ENCODE results near the gene MAPK1. TPM values are rescaled to one million over a fixed set of nuclear protein-coding genes. Genes with fewer than 3 reads are reported as not detected.

Gene MAPK1
- total RNA-seq, 1 experiment from 2014 or later = 87.4 TPM

GRCh38 chr22:21842946-21843345 is 24.5 kb downstream of the MAPK1 start:
- TF ChIP-seq CREM (CRISPR knock-in tag; IDR thresholded peaks at IDR 0.05) = no peak
- no peak for TF ChIP-seq KAT7 (CRISPR knock-in tag; IDR thresholded peaks at IDR 0.05; ENCODE audit: borderline replicate concordance)
- TF ChIP-seq ZNF423 (CRISPR knock-in tag; IDR thresholded peaks at IDR 0.05) = no peak
- TF ChIP-seq ATF2 (CRISPR knock-in tag; IDR thresholded peaks at IDR 0.05; ENCODE audit: borderline replicate concordance, low read depth) = no peak
- Mint-ChIP-seq H3K27ac (peak overlapping the region; percentile 6; the same call in 1 of the 2 replicates), H3K4me1 (peaks cover 9% of the 10 kb centered on the region), H3K36me3 (peaks cover 17% of the 10 kb centered on the region), H3K9me3 (peaks cover 6% of the 10 kb centered on the region), H3K4me3 (no peak overlapping the region), H3K27me3 (ENCODE audit: low read depth) (peaks cover 1% of the 10 kb centered on the region; the same call in 1 of the 2 replicates)
- DNase-seq (ENCODE audit: low spot score) (no peak), ATAC-seq (no peak)
- POLR2A ChIA-PET = no interaction called here
- CTCF ChIA-PET = no interaction called here

- TF ChIP-seq TEAD1 (CRISPR knock-in tag; IDR thresholded peaks at IDR 0.05) (no peak), CREB1 (CRISPR knock-in tag; IDR thresholded peaks at IDR 0.05) (no peak), ATF1 (CRISPR knock-in tag; IDR thresholded peaks at IDR 0.05) (no peak), E2F1 (CRISPR knock-in tag; IDR thresholded peaks at IDR 0.05) (no peak), ZNF416 (CRISPR knock-in tag; IDR thresholded peaks at IDR 0.05) (no peak), SMAD3 (CRISPR knock-in tag; IDR thresholded peaks at IDR 0.05; ENCODE audit: borderline replicate concordance) (no peak), NR2C2 (CRISPR knock-in tag; IDR thresholded peaks at IDR 0.05) (no peak), HMGXB4 (CRISPR knock-in tag; IDR thresholded peaks at IDR 0.05) (no peak), IRF1 (CRISPR knock-in tag; IDR thresholded peaks at IDR 0.05) (no peak), FOXP4 (CRISPR knock-in tag; IDR thresholded peaks at IDR 0.05) (no peak), NR1H2 (CRISPR knock-in tag; IDR thresholded peaks at IDR 0.05) (no peak), AR (CRISPR knock-in tag; IDR thresholded peaks at IDR 0.05) (no peak)
- TF ChIP-seq, protein P1, sequence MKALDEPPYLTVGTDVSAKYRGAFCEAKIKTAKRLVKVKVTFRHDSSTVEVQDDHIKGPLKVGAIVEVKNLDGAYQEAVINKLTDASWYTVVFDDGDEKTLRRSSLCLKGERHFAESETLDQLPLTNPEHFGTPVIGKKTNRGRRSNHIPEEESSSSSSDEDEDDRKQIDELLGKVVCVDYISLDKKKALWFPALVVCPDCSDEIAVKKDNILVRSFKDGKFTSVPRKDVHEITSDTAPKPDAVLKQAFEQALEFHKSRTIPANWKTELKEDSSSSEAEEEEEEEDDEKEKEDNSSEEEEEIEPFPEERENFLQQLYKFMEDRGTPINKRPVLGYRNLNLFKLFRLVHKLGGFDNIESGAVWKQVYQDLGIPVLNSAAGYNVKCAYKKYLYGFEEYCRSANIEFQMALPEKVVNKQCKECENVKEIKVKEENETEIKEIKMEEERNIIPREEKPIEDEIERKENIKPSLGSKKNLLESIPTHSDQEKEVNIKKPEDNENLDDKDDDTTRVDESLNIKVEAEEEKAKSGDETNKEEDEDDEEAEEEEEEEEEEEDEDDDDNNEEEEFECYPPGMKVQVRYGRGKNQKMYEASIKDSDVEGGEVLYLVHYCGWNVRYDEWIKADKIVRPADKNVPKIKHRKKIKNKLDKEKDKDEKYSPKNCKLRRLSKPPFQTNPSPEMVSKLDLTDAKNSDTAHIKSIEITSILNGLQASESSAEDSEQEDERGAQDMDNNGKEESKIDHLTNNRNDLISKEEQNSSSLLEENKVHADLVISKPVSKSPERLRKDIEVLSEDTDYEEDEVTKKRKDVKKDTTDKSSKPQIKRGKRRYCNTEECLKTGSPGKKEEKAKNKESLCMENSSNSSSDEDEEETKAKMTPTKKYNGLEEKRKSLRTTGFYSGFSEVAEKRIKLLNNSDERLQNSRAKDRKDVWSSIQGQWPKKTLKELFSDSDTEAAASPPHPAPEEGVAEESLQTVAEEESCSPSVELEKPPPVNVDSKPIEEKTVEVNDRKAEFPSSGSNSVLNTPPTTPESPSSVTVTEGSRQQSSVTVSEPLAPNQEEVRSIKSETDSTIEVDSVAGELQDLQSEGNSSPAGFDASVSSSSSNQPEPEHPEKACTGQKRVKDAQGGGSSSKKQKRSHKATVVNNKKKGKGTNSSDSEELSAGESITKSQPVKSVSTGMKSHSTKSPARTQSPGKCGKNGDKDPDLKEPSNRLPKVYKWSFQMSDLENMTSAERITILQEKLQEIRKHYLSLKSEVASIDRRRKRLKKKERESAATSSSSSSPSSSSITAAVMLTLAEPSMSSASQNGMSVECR (CRISPR knock-in tag; IDR thresholded peaks at IDR 0.05; ENCODE audit: borderline replicate concordance) = no peak
- ChIA-PET CTCF (interaction anchor here (0.6 to 1.2 kb wide), 3 partner anchors 21 to 219 kb away, joined by 3 read pairs; no protein-coding TSS in a partner anchor), POLR2A (no interaction called here)
- H3K36me3 Mint-ChIP-seq = peaks cover 6% of the 10 kb centered on the region
- H3K27ac Mint-ChIP-seq = no peak overlapping the region
- no peak overlapping the region for H3K4me3 Mint-ChIP-seq
- peaks cover 16% of the 10 kb centered on the region for H3K4me1 Mint-ChIP-seq
- no peaks in the 10 kb centered on the region for H3K27me3 Mint-ChIP-seq (ENCODE audit: low read depth)
- no peaks in the 10 kb centered on the region for H3K9me3 Mint-ChIP-seq
- ATAC-seq (no peak), DNase-seq (ENCODE audit: low spot score) (no peak)
Observed at GRCh38 chr22:21841422-21841821, 26.0 kb downstream of the MAPK1 start.
